ENCODE data around the gene UBR4. TPM values are rescaled to one million over a fixed set of nuclear protein-coding genes. Genes with fewer than 3 reads are reported as not detected.

UBR4 gene
- total and polyA plus RNA-seq, 7 donors: 32.4 to 215 (median 73.5) TPM

GRCh38 chr1:19057784-19058475, 152.1 kb downstream of the UBR4 start:
- no peaks in the 10 kb centered on the region for H3K9me3 ChIP-seq
- H3K4me3 ChIP-seq: no peak overlapping the region
- TF ChIP-seq POLR2A (IDR thresholded peaks at IDR 0.05) (no peak), POLR2AphosphoS5 (IDR thresholded peaks at IDR 0.05) (no peak), CTCF (IDR thresholded peaks at IDR 0.05) (no peak), EP300 (IDR thresholded peaks at IDR 0.05) (no peak)
- H3K27me3 ChIP-seq: peaks cover 7 to 28% (median 24%) of the 10 kb centered on the region in 3 donors
- H3K27ac ChIP-seq: no peak overlapping the region
- no peaks in the 10 kb centered on the region for H3K36me3 ChIP-seq
- 40 to 63% methylated on average over 15 of the region's 15 CpGs for WGBS, 2 donors
- intact Hi-C loops (cut with DNase I): no loop called here
- H3K4me1 ChIP-seq: no peaks in the 10 kb centered on the region
- DNase-seq: no peak

DNA sequence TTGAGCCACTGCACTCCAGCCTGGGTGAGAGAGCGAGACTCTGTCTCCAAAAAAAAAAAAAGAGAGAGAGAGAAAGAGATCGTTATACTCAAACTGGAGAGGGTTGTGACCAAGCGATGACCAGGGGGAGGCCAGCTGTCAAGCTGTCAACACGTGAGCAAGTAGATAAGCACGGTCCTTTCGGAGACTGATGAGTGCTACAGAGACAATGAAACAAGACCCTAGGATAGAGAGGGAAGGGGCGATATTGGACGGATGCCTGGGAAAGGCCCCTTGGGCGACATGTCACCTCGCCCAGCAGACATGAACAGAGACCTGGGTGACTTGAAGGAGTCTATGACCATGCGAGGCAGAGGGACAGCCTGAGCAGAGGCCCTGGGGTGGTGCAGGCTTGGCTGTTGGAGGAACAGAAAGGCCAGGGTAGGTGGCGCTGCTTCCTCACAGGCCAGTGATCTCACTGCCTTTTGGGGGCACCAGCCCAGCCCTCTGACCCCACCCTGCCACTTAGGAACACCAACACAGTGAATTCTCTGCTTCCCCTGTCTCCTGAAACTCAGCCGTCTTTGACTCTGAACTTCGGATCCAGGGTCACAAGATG, 152.8 kb downstream of the UBR4 start:
- no peak overlapping the region for H3K27ac ChIP-seq
- WGBS, 2 donors: 84 to 92% methylated on average over 14 of the region's 14 CpGs
- H3K9me3 ChIP-seq: no peaks in the 10 kb centered on the region
- no peak for TF ChIP-seq EP300 (IDR thresholded peaks at IDR 0.05)
- no peak for TF ChIP-seq POLR2AphosphoS5 (IDR thresholded peaks at IDR 0.05)
- TF ChIP-seq CTCF (IDR thresholded peaks at IDR 0.05): no peak
- no peak for TF ChIP-seq POLR2A (IDR thresholded peaks at IDR 0.05)
- intact Hi-C loops (cut with DNase I): no loop called here
- H3K36me3 ChIP-seq: no peaks in the 10 kb centered on the region
- no peaks in the 10 kb centered on the region for H3K4me1 ChIP-seq
- DNase-seq: no peak
- no peak overlapping the region for H3K4me3 ChIP-seq
- peaks cover 7 to 28% (median 24%) of the 10 kb centered on the region in 3 donors for H3K27me3 ChIP-seq

DNA sequence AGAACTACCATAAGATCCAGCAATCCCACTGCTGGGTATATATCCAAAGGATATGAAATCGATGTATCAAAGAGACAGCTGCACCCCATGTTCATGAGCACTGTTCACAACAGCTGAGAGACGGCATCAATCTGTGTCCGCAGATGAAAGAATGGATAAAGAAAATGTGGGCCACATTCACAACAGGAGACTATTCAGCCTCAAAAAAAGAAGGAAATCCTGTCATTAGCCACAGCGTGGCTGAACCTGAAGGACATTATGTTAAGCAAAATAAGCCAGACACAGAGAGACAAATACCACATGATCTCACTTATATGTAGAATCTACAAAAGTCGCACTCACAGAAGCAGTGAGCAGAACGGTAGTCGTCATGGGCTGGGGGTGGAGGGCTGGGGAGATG, 154.4 kb downstream of the UBR4 start:
- no peak overlapping the region for H3K27ac ChIP-seq
- peaks cover 7 to 28% (median 24%) of the 10 kb centered on the region in 3 donors for H3K27me3 ChIP-seq
- intact Hi-C loops (cut with DNase I): no loop called here
- H3K36me3 ChIP-seq: no peaks in the 10 kb centered on the region
- 52 to 80% methylated on average over 7 of the region's 7 CpGs for WGBS, 2 donors
- no peaks in the 10 kb centered on the region for H3K9me3 ChIP-seq
- no peak overlapping the region for H3K4me3 ChIP-seq
- no peak for DNase-seq
- TF ChIP-seq POLR2A (IDR thresholded peaks at IDR 0.05) (no peak), CTCF (IDR thresholded peaks at IDR 0.05) (no peak), EP300 (IDR thresholded peaks at IDR 0.05) (no peak), POLR2AphosphoS5 (IDR thresholded peaks at IDR 0.05) (no peak)
- no peaks in the 10 kb centered on the region for H3K4me1 ChIP-seq

GRCh38 chr1:19055001-19055400, 155.1 kb downstream of the UBR4 start:
- TF ChIP-seq POLR2AphosphoS5 (IDR thresholded peaks at IDR 0.05) (no peak), POLR2A (IDR thresholded peaks at IDR 0.05) (no peak), CTCF (IDR thresholded peaks at IDR 0.05) (no peak), EP300 (IDR thresholded peaks at IDR 0.05) (no peak)
- Histone ChIP-seq H3K4me3 (no peak overlapping the region), H3K27ac (no peak overlapping the region), H3K4me1 (no peaks in the 10 kb centered on the region), H3K9me3 (no peaks in the 10 kb centered on the region), H3K36me3 (no peaks in the 10 kb centered on the region), H3K27me3 (peaks cover 7 to 28% (median 24%) of the 10 kb centered on the region in 3 donors)
- intact Hi-C loops (cut with DNase I): no loop called here
- no peak for DNase-seq
- WGBS, 2 donors: 26 to 48% methylated on average over 11 of the region's 11 CpGs

All from sigmoid colon (tissue), 7 donors.